ENCODE data around the gene BRINP2. TPM values are rescaled to one million over a fixed set of nuclear protein-coding genes. Genes with fewer than 3 reads are reported as not detected.

Gene BRINP2
- total and polyA plus RNA-seq, 2 of the 8 experiments (the other 6 are each of a cell fraction or from before 2014, with no cell fraction given): 0.39 to 0.42 TPM

DNA sequence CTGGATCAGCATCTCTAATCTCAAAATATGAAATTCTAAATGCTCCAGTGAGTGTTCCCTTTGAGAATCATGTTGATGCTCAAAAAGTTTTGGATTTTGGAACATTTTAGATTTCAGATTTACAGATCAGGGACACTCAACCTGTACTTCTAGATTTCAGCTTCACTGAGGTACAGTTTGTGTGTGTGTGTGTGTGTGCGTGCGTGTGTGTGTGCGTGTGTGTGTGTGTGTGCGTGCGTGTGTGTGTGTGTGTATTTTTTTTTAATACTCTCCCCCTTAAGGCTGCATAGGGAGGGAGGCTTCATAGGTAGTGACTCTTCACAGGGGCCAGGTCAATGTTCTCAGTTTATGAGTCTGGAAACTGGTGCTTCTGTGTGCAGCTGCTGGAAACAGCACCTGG lies 77.5 kb downstream of the BRINP2 start:
- no peaks in the 10 kb centered on the region for H4K20me1 ChIP-seq (replicated peaks in 1 of 2; ENCODE audit: control insufficient read depth in 1 of 2, insufficient read depth in 2 of 2, low read length in 2 of 2)
- H2AK5ac ChIP-seq (ENCODE audit: low read depth, low read length): no peak overlapping the region
- FAIRE-seq (no peak), DNase-seq (ENCODE audit: low read depth in 1 of 2, low spot score in 2 of 2) (no peak)
- no peak overlapping the region for H3K27ac ChIP-seq (ENCODE audit: low read depth, low read length)
- H3K23ac ChIP-seq (ENCODE audit: insufficient read length): no peak overlapping the region
- no peak overlapping the region for H4K91ac ChIP-seq (replicated peaks; ENCODE audit: insufficient read length, low read length)
- no peaks in the 10 kb centered on the region for H3K79me1 ChIP-seq (ENCODE audit: low read depth, low read length)
- no peaks in the 10 kb centered on the region for H3K36me3 ChIP-seq (ENCODE audit: control insufficient read depth in 2 of 4, insufficient read depth in 4 of 4, low read length in 3 of 4)
- H3K4me2 ChIP-seq (ENCODE audit: insufficient read depth in 1 of 2, low read depth in 2 of 2, low read length in 2 of 2): no peak overlapping the region
- no peak overlapping the region for H3K56ac ChIP-seq (replicated peaks; ENCODE audit: insufficient read length, low read depth, low read length)
- H4K5ac ChIP-seq (ENCODE audit: insufficient read length, low read depth, low read length): no peak overlapping the region
- no peaks in the 10 kb centered on the region for H3K27me3 ChIP-seq (replicated peaks in 1 of 4; ENCODE audit: control insufficient read depth in 3 of 4, extremely low read depth in 1 of 4, insufficient read depth in 3 of 4, low read length in 3 of 4)
- ChIA-PET CTCF (ENCODE audit: partially characterized antibody) (interaction anchor here (1.1 kb wide), 1 partner anchor 22 kb away, joined by 3 read pairs; no protein-coding TSS in a partner anchor), POLR2A (ENCODE audit: partially characterized antibody) (no interaction called here)
- no peak overlapping the region for H4K8ac ChIP-seq (ENCODE audit: extremely low read depth, insufficient read depth, low read length)
- 72% methylated on average over 5 of the region's 5 CpGs; no CpG with 5 or more reads in 1 of the 2 experiments for WGBS, 2 experiments (ENCODE audit: extremely low coverage in 1 of 2, insufficient coverage in 1 of 2, insufficient read length in 1 of 2, insufficient replicate concordance in 2 of 2, low coverage in 1 of 2, low lambda C conversion rate in 2 of 2, missing lambda C conversion rate in 1 of 2)
- H2BK120ac ChIP-seq (replicated peaks; ENCODE audit: low read depth, low read length): no peak overlapping the region
- H3K4me1 ChIP-seq (replicated peaks in 1 of 4; ENCODE audit: control insufficient read depth in 3 of 4, insufficient read depth in 4 of 4, low read length in 3 of 4): no peaks in the 10 kb centered on the region; a peak in 3 of 7 replicates
- no peak for TF ChIP-seq CHD1 (IDR thresholded peaks at IDR 0.05; ENCODE audit: low read depth, low read length)
- no peak for TF ChIP-seq KDM1A (IDR thresholded peaks at IDR 0.05; ENCODE audit: borderline replicate concordance, low read length)
- TF ChIP-seq SIN3A (conservative IDR thresholded peaks at IDR 0.05 in 1 of 2, IDR thresholded peaks at IDR 0.05 in 1 of 2; ENCODE audit: low read depth in 1 of 2, low read length in 2 of 2): no peak
- TF ChIP-seq POU5F1 (IDR thresholded peaks at IDR 0.05; ENCODE audit: low read depth, low read length): no peak
- TF ChIP-seq SP1 (IDR thresholded peaks at IDR 0.05; ENCODE audit: low read depth, low read length): no peak
- TF ChIP-seq PHF8 (conservative IDR thresholded peaks at IDR 0.05; ENCODE audit: low read depth, low read length): no peak
- no peaks in the 10 kb centered on the region; the same call in 1 of the 2 replicates for H3K23me2 ChIP-seq (ENCODE audit: low read depth, low read length)
- no peak overlapping the region for H2BK12ac ChIP-seq (ENCODE audit: low read depth, low read length)
- no peak overlapping the region for H3K4me3 ChIP-seq (ENCODE audit: extremely low read depth in 1 of 4, insufficient read depth in 2 of 4, low read depth in 3 of 4, low read length in 4 of 4)
- H3K18ac ChIP-seq (ENCODE audit: extremely low read depth, low read length): no peak overlapping the region
- no peak overlapping the region for H2BK20ac ChIP-seq (ENCODE audit: low read length)
- no peaks in the 10 kb centered on the region for H3K9me3 ChIP-seq (ENCODE audit: insufficient read depth in 2 of 2, low read depth in 1 of 2, low read length in 1 of 2)
- no peak overlapping the region for H2BK5ac ChIP-seq (ENCODE audit: low read depth, low read length)
- no peak overlapping the region for H2BK15ac ChIP-seq (ENCODE audit: low read length)
- no peak overlapping the region for H2AFZ ChIP-seq (ENCODE audit: low read length)
- H3K14ac ChIP-seq (ENCODE audit: insufficient read length): no peak overlapping the region
- H3K9ac ChIP-seq (replicated peaks in 1 of 4; ENCODE audit: extremely low read depth in 1 of 4, low read depth in 3 of 4, low read length in 3 of 4): no peak overlapping the region
- no peaks in the 10 kb centered on the region for H3K79me2 ChIP-seq (ENCODE audit: control insufficient read depth in 1 of 2, insufficient read depth in 2 of 2, low read length in 2 of 2)
- H3K4ac ChIP-seq (replicated peaks; ENCODE audit: insufficient read length, low read depth, low read length): no peak overlapping the region

Measured in H1 (cell line).